HEK293 (cell line): ENCODE results near the gene ZNF335.

Experiments used
- EGR2 ChIP-seq: fragments of 450-650 bp; formaldehyde crosslinking; IDR thresholded peaks from 2 replicates; pipeline ENCODE4 v1.5.1; 2016; ENCODE audit warnings: low read depth, missing biosample characterization, missing genetic modification characterization
- MYNN ChIP-seq: fragments of 450-650 bp; formaldehyde crosslinking; IDR thresholded peaks from 2 replicates; pipeline ENCODE4 v1.5.1; 2016; ENCODE audit warnings: missing biosample characterization, missing genetic modification characterization, borderline replicate concordance
- OSR2 ChIP-seq: fragments of 450-650 bp; formaldehyde crosslinking; IDR thresholded peaks from 2 replicates; pipeline ENCODE4 v1.5.1; 2016; ENCODE audit warnings: missing biosample characterization, missing genetic modification characterization
- TCF7L2 ChIP-seq: IDR thresholded peaks from 2 replicates; pipeline ENCODE4 v1.6.1; 2011; ENCODE audit warnings: low read depth, mild to moderate bottlenecking, inconsistent platforms, low read length, moderate library complexity, borderline replicate concordance
- YY1 ChIP-seq: fragments of 450-650 bp; formaldehyde crosslinking; IDR thresholded peaks from 2 replicates; pipeline ENCODE4 v1.5.1; 2018; ENCODE audit warnings: missing biosample characterization, missing genetic modification characterization
- ZNF114 ChIP-seq: fragments of 450-650 bp; formaldehyde crosslinking; IDR thresholded peaks from 2 replicates; pipeline ENCODE4 v1.5.0; 2017; ENCODE audit warnings: missing biosample characterization, missing genetic modification characterization
- ZNF350 ChIP-seq: fragments of 450-650 bp; formaldehyde crosslinking; IDR thresholded peaks from 2 replicates; pipeline ENCODE4 v1.5.0; 2017; ENCODE audit warnings: missing biosample characterization, mild to moderate bottlenecking, missing genetic modification characterization
- TF ChIP-seq, protein P1 (sequence below): sonication (generic); formaldehyde crosslinking; IDR thresholded peaks from 2 replicates; pipeline ENCODE4 v1.8.1; 2022; ENCODE audit warnings: mild to moderate bottlenecking, moderate library complexity, missing genetic modification reagents
- TF ChIP-seq, protein P2 (sequence below): fragments of 450-650 bp; formaldehyde crosslinking; IDR thresholded peaks from 2 replicates; pipeline ENCODE4 v1.5.1; 2016; ENCODE audit warnings: missing biosample characterization, missing genetic modification characterization
- TF ChIP-seq, protein P3 (sequence below): fragments of 450-650 bp; formaldehyde crosslinking; IDR thresholded peaks from 2 replicates; pipeline ENCODE4 v1.5.1; 2016; ENCODE audit warnings: missing biosample characterization, missing genetic modification characterization
- TF ChIP-seq, protein P4 (sequence below): fragments of 450-650 bp; formaldehyde crosslinking; IDR thresholded peaks from 2 replicates; pipeline ENCODE4 v1.5.1; 2016; ENCODE audit warnings: missing biosample characterization, missing genetic modification characterization

DNA sequence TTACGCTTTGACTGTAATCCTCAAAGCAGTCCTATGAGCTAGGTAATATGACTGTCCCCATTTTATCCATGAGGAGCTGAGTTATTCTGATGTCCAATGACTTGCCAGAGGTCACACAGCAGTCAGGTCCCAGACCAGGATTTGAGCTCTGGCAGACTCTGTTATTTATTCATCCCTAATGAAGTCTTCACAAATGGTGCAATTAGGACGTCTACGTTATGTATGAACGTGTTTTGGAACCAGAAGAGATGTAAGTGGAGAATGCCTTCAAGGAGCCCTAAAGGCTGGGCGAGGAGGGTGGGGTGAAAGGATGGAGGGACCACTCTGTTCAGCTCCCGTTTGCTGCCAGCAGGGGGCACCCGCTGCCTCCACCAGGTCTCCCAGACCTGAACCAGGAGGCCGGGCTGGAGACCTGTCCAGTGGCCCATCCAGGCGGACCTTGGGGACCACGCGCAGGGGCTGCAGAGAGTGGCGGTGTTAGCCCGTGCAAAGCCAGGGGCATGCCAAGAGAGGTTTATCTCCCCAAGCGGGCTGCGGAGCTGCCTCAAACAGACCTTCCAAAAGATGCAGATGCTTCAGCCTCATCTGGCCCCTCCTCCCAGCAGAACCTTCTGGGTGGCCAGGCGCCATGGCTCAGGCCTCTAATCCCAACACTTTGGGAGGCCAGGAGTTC lies 15.2 kb upstream of the ZNF335 start:
- TF ChIP-seq MYNN (tag by site-specific recombination), result no peak
- TF ChIP-seq, protein P1, sequence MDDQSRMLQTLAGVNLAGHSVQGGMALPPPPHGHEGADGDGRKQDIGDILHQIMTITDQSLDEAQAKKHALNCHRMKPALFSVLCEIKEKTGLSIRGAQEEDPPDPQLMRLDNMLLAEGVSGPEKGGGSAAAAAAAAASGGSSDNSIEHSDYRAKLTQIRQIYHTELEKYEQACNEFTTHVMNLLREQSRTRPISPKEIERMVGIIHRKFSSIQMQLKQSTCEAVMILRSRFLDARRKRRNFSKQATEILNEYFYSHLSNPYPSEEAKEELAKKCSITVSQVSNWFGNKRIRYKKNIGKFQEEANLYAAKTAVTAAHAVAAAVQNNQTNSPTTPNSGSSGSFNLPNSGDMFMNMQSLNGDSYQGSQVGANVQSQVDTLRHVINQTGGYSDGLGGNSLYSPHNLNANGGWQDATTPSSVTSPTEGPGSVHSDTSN, result no peak
- no peak for TF ChIP-seq ZNF350 (tag by site-specific recombination)
- no peak for TF ChIP-seq ZNF114 (tag by site-specific recombination)
- TF ChIP-seq, protein P2, sequence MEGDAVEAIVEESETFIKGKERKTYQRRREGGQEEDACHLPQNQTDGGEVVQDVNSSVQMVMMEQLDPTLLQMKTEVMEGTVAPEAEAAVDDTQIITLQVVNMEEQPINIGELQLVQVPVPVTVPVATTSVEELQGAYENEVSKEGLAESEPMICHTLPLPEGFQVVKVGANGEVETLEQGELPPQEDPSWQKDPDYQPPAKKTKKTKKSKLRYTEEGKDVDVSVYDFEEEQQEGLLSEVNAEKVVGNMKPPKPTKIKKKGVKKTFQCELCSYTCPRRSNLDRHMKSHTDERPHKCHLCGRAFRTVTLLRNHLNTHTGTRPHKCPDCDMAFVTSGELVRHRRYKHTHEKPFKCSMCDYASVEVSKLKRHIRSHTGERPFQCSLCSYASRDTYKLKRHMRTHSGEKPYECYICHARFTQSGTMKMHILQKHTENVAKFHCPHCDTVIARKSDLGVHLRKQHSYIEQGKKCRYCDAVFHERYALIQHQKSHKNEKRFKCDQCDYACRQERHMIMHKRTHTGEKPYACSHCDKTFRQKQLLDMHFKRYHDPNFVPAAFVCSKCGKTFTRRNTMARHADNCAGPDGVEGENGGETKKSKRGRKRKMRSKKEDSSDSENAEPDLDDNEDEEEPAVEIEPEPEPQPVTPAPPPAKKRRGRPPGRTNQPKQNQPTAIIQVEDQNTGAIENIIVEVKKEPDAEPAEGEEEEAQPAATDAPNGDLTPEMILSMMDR (tag by site-specific recombination), result peak; percentile 76
- TF ChIP-seq EGR2, result no peak
- TF ChIP-seq OSR2 (tag by site-specific recombination), result no peak
- no peak for TF ChIP-seq TCF7L2
- TF ChIP-seq YY1 (tag by site-specific recombination), result no peak
- TF ChIP-seq, protein P3, sequence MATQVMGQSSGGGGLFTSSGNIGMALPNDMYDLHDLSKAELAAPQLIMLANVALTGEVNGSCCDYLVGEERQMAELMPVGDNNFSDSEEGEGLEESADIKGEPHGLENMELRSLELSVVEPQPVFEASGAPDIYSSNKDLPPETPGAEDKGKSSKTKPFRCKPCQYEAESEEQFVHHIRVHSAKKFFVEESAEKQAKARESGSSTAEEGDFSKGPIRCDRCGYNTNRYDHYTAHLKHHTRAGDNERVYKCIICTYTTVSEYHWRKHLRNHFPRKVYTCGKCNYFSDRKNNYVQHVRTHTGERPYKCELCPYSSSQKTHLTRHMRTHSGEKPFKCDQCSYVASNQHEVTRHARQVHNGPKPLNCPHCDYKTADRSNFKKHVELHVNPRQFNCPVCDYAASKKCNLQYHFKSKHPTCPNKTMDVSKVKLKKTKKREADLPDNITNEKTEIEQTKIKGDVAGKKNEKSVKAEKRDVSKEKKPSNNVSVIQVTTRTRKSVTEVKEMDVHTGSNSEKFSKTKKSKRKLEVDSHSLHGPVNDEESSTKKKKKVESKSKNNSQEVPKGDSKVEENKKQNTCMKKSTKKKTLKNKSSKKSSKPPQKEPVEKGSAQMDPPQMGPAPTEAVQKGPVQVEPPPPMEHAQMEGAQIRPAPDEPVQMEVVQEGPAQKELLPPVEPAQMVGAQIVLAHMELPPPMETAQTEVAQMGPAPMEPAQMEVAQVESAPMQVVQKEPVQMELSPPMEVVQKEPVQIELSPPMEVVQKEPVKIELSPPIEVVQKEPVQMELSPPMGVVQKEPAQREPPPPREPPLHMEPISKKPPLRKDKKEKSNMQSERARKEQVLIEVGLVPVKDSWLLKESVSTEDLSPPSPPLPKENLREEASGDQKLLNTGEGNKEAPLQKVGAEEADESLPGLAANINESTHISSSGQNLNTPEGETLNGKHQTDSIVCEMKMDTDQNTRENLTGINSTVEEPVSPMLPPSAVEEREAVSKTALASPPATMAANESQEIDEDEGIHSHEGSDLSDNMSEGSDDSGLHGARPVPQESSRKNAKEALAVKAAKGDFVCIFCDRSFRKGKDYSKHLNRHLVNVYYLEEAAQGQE (tag by site-specific recombination), result no peak
- TF ChIP-seq, protein P4, sequence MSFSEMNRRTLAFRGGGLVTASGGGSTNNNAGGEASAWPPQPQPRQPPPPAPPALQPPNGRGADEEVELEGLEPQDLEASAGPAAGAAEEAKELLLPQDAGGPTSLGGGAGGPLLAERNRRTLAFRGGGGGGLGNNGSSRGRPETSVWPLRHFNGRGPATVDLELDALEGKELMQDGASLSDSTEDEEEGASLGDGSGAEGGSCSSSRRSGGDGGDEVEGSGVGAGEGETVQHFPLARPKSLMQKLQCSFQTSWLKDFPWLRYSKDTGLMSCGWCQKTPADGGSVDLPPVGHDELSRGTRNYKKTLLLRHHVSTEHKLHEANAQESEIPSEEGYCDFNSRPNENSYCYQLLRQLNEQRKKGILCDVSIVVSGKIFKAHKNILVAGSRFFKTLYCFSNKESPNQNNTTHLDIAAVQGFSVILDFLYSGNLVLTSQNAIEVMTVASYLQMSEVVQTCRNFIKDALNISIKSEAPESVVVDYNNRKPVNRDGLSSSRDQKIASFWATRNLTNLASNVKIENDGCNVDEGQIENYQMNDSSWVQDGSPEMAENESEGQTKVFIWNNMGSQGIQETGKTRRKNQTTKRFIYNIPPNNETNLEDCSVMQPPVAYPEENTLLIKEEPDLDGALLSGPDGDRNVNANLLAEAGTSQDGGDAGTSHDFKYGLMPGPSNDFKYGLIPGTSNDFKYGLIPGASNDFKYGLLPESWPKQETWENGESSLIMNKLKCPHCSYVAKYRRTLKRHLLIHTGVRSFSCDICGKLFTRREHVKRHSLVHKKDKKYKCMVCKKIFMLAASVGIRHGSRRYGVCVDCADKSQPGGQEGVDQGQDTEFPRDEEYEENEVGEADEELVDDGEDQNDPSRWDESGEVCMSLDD (tag by site-specific recombination), result no peak
